Activated CD8-positive, alpha-beta T cell treated with anti-CD3 and anti-CD28 coated beads for 36 hours (primary cell): ENCODE data around the gene TMEM119. TPM values are rescaled to one million over a fixed set of nuclear protein-coding genes. Genes with fewer than 3 reads are reported as not detected.

Experiments used
- ATAC-seq: fragments of 200-7000 bp; cut with Tn5 transposase; one replicate; pipeline ENCODE4 v1.10.0; 2021; ENCODE audit warnings: mild to moderate bottlenecking, moderate library complexity
- CTCF ChIA-PET: fragments of 350-600 bp; sonication (Branson Sonifier 250); formaldehyde crosslinking; loops from one replicate; lab custom pipeline; 2021; ENCODE audit warnings: antibody characterized with exemption; lab: Charles Lee
- POLR2A ChIA-PET: fragments of 350-600 bp; sonication (Branson Sonifier 250); formaldehyde crosslinking; loops from one replicate; lab custom pipeline; 2021; ENCODE audit warnings: antibody characterized with exemption; lab: Charles Lee
- DNase-seq: peaks from one replicate; pipeline ENCODE4 v3.0.0-alpha.2; 2020
- H3K27ac Mint-ChIP-seq: one replicate; pipeline ENCODE4 v1.8.0; 2021; ENCODE audit warnings: mild to moderate bottlenecking, mixed read lengths
- H3K27me3 Mint-ChIP-seq: one replicate; pipeline ENCODE4 v1.8.0; 2021; ENCODE audit warnings: mixed read lengths
- H3K36me3 Mint-ChIP-seq: one replicate; pipeline ENCODE4 v1.8.0; 2021; ENCODE audit warnings: low read depth, mixed read lengths
- H3K4me1 Mint-ChIP-seq: one replicate; pipeline ENCODE4 v1.8.0; 2021; ENCODE audit warnings: low read depth, mixed read lengths
- H3K4me3 Mint-ChIP-seq: one replicate; pipeline ENCODE4 v1.8.0; 2021; ENCODE audit warnings: mild to moderate bottlenecking, moderate library complexity, mixed read lengths
- H3K9me3 Mint-ChIP-seq: one replicate; pipeline ENCODE4 v1.8.0; 2021; ENCODE audit warnings: mixed read lengths
- CTCF ChIP-seq: fragments of 200-600 bp; IDR thresholded peaks from one replicate; pipeline ENCODE4 v1.8.0; 2022; ENCODE audit warnings: antibody characterized with exemption, mild to moderate bottlenecking
- intact Hi-C: fragments of 100-400 bp; cut with micrococcal nuclease; formaldehyde crosslinking; loops from one replicate; pipeline ENCODE4 v1.10.0; 2022
- total RNA-seq, 2 experiments: library from RNA; stranded (reverse); gene quantifications; one replicate each; pipeline ENCODE4 v1.2.3, GENCODE V29; 2021

TMEM119 gene
- total RNA-seq, 2 experiments from 2014 or later, result not detected

GRCh38 chr12:108602976-108603704 lies 5.3 kb upstream of the TMEM119 start:
- intact Hi-C loops, result no loop called here

GRCh38 chr12:108602209-108602705 lies 4.4 kb upstream of the TMEM119 start:
- Mint-ChIP-seq H3K4me1 (no peaks in the 10 kb centered on the region), H3K27ac (no peak overlapping the region), H3K9me3 (no peaks in the 10 kb centered on the region), H3K4me3 (no peak overlapping the region), H3K36me3 (peaks cover 2% of the 10 kb centered on the region), H3K27me3 (peaks cover 1% of the 10 kb centered on the region)
- intact Hi-C loops, result no loop called here
- DNase-seq (no peak), ATAC-seq (no peak)
- CTCF ChIA-PET, result no interaction called here
- POLR2A ChIA-PET, result no interaction called here
- no peak for TF ChIP-seq CTCF

More at GRCh38 chr12:108602976-108603704, 5.3 kb upstream of the TMEM119 start:
- Mint-ChIP-seq H3K27me3 (peaks cover 1% of the 10 kb centered on the region), H3K4me3 (no peak overlapping the region), H3K9me3 (no peaks in the 10 kb centered on the region), H3K27ac (no peak overlapping the region), H3K36me3 (peaks cover 2% of the 10 kb centered on the region), H3K4me1 (no peaks in the 10 kb centered on the region)
- ATAC-seq, result no peak
- POLR2A ChIA-PET, result no interaction called here
- DNase-seq, result no peak
- TF ChIP-seq CTCF, result no peak
- CTCF ChIA-PET, result interaction anchor here (2.0 kb wide), 1 partner anchor 15 kb away, joined by 13 read pairs; no protein-coding TSS in a partner anchor

DNA sequence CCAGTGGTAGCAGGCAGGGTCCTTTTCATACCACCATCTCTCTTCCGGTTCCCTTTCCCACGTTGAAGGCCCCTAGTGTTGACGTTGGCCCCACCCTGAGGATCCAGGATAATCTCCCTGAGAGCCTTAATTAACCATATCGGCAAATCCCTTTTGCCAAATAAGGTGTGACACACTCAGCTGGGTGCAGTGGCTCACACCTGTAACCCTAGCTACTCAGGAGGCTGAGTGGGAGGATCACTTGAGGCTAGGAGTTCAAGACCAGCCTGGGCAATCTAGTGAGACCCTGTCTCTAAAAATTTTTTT lies 2.8 kb upstream of the TMEM119 start:
- Mint-ChIP-seq H3K9me3 (no peaks in the 10 kb centered on the region), H3K27ac (no peak overlapping the region), H3K27me3 (peaks cover 1% of the 10 kb centered on the region), H3K36me3 (peaks cover 2% of the 10 kb centered on the region), H3K4me1 (no peaks in the 10 kb centered on the region), H3K4me3 (no peak overlapping the region)
- ChIA-PET POLR2A (interaction anchor here (1.3 kb wide), 1 partner anchor 9 kb away, joined by 3 read pairs; no protein-coding TSS in a partner anchor), CTCF (interaction anchor here (0.7 to 2.5 kb wide), 2 partner anchors 12 to 16 kb away, joined by 3 to 10 read pairs; no protein-coding TSS in a partner anchor)
- intact Hi-C loops, result no loop called here
- no peak for TF ChIP-seq CTCF
- DNase-seq, result no peak
- no peak for ATAC-seq

GRCh38 chr12:108599948-108600701 lies 2.2 kb upstream of the TMEM119 start:
- POLR2A ChIA-PET, result interaction anchor here (1.3 kb wide), 1 partner anchor 9 kb away, joined by 3 read pairs; no protein-coding TSS in a partner anchor
- no peak for ATAC-seq
- no peaks in the 10 kb centered on the region for H3K9me3 Mint-ChIP-seq
- intact Hi-C loops, result no loop called here
- no peak for TF ChIP-seq CTCF
- H3K4me1 Mint-ChIP-seq, result no peaks in the 10 kb centered on the region
- no peaks in the 10 kb centered on the region for H3K36me3 Mint-ChIP-seq
- no peak overlapping the region for H3K4me3 Mint-ChIP-seq
- H3K27ac Mint-ChIP-seq, result no peak overlapping the region
- CTCF ChIA-PET, result interaction anchor here (0.7 to 2.5 kb wide), 2 partner anchors 12 to 17 kb away, joined by 3 to 10 read pairs; no protein-coding TSS in a partner anchor
- no peak for DNase-seq
- H3K27me3 Mint-ChIP-seq, result no peaks in the 10 kb centered on the region
